ENCODE measurements around the gene SDK1.

GRCh38 chr7:4237296-4238235 lies 936.5 kb downstream of the SDK1 start:
- TF ChIP-seq EZH2 (IDR thresholded peaks at IDR 0.05; ENCODE audit: insufficient read depth, poor library complexity, severe bottlenecking) = no peak
- no peak for TF ChIP-seq EZH2phosphoT487 (IDR thresholded peaks at IDR 0.05; ENCODE audit: insufficient read depth, low read depth)

Measured in GM23248 (cell line).